ENCODE measurements around the gene NUDT21.

DNA sequence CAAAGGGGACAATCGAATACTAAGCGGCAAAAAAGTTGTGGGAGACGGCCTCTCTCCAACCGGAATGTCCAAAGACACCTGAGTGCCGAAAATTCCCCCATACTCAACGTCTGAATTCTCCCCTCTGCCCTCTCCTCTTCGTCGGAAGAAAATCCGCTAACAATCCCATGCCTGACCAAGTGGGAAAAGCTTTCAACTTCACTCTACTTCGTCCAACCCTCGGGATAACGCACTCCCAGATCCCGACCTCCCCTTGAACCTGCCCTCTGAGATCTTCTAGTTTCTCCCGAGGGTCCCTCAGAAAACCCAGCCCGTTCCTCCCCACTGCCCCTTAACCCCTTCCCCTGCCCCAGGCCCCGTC is 26.7 kb downstream of the NUDT21 start:
- TF ChIP-seq YY1 (IDR thresholded peaks at IDR 0.05; ENCODE audit: insufficient read depth, insufficient read length) (no peak), ZNF274 (IDR thresholded peaks at IDR 0.05; ENCODE audit: low read depth, low read length) (no peak), SUZ12 (IDR thresholded peaks at IDR 0.05; ENCODE audit: extremely low read depth, insufficient read depth, insufficient read length) (no peak)
